Kidney tubule cell (primary cell): ENCODE data around the gene CAGE1.

Experiments used
- DNase-seq: peaks from one replicate; pipeline ENCODE4 v3.0.0-alpha.2; 2018; ENCODE audit warnings: low spot score

CAGE1 gene

GRCh38 chr6:7309050-7309449 lies 80.5 kb downstream of the CAGE1 start:
- no peak for DNase-seq

GRCh38 chr6:7307533-7307932 lies 82.0 kb downstream of the CAGE1 start:
- DNase-seq = no peak

GRCh38 chr6:7304821-7305220 lies 84.7 kb downstream of the CAGE1 start:
- no peak for DNase-seq

GRCh38 chr6:7301702-7302101 lies 87.8 kb downstream of the CAGE1 start:
- no peak for DNase-seq

- no peak for DNase-seq
These were observed 88.6 kb downstream of the CAGE1 start for GRCh38 chr6:7300926-7301325.

GRCh38 chr6:7298113-7298512 lies 91.4 kb downstream of the CAGE1 start:
- no peak for DNase-seq

- DNase-seq = no peak
These were observed 92.9 kb downstream of the CAGE1 start for GRCh38 chr6:7296602-7297001.

GRCh38 chr6:7295916-7296315 lies 93.6 kb downstream of the CAGE1 start:
- DNase-seq = no peak

GRCh38 chr6:7292596-7293255 lies 96.8 kb downstream of the CAGE1 start:
- no peak for DNase-seq

GRCh38 chr6:7290079-7290478 lies 99.5 kb downstream of the CAGE1 start:
- no peak for DNase-seq

- DNase-seq = no peak
These were observed 104.1 kb downstream of the CAGE1 start for GRCh38 chr6:7285416-7285815.

- no peak for DNase-seq
These were observed 105.9 kb downstream of the CAGE1 start for GRCh38 chr6:7283676-7284075.

GRCh38 chr6:7282097-7282906 lies 107.2 kb downstream of the CAGE1 start:
- no peak for DNase-seq
